Fibroblast of lung (primary cell): ENCODE data around the gene JUNB. TPM values are rescaled to one million over a fixed set of nuclear protein-coding genes. Genes with fewer than 3 reads are reported as not detected.

Experiments used
- DNase-seq, 2 donors: peaks; one replicate each; pipeline versions ENCODE4 v3.0.0 to v3.0.0-alpha.2; 2010; ENCODE audit warnings: low read depth in 2 of 2
- H2AFZ ChIP-seq: 2 replicates; pipeline ENCODE4 v1.5.1; 2012; ENCODE audit warnings: low read length, control low read depth, inconsistent platforms
- H3K27ac ChIP-seq: 2 replicates; pipeline ENCODE4 v1.5.1; 2011; ENCODE audit warnings: low read length, control low read depth; ENCODE audit not compliant: insufficient read depth
- H3K27me3 ChIP-seq: 2 replicates; pipeline ENCODE4 v1.5.1; 2011; ENCODE audit warnings: mild to moderate bottlenecking, low read length; ENCODE audit not compliant: control insufficient read depth, insufficient read depth
- H3K36me3 ChIP-seq: 2 replicates; pipeline ENCODE4 v1.5.1; 2011; ENCODE audit warnings: low read length; ENCODE audit not compliant: control insufficient read depth, insufficient read depth
- H3K4me1 ChIP-seq: 2 replicates; pipeline ENCODE4 v1.5.1; 2011; ENCODE audit warnings: low read length; ENCODE audit not compliant: control insufficient read depth, insufficient read depth; ENCODE audit errors: extremely low read depth
- H3K4me2 ChIP-seq: 2 replicates; pipeline ENCODE4 v1.5.1; 2011; ENCODE audit warnings: low read length, control low read depth; ENCODE audit not compliant: insufficient read depth; ENCODE audit errors: extremely low read depth
- H3K4me3 ChIP-seq, 4 experiments: fragments of 200-600 bp in 1 of 4; sonication (generic) in 1 of 4; replicated peaks in 1 of 4; 2 replicates each; pipeline ENCODE4 v1.5.1; 2011 to 2016; ENCODE audit warnings: low read length in 4 of 4, low read depth in 3 of 4, mild to moderate bottlenecking in 3 of 4, control low read depth in 2 of 4, inconsistent platforms in 1 of 4, mixed read lengths in 1 of 4; ENCODE audit not compliant: insufficient read depth in 1 of 4; ENCODE audit errors: control extremely low read depth in 1 of 4
- H3K79me2 ChIP-seq: 2 replicates; pipeline ENCODE4 v1.5.1; 2012; ENCODE audit warnings: mild to moderate bottlenecking, low read length, inconsistent platforms; ENCODE audit not compliant: control insufficient read depth, insufficient read depth
- H3K9ac ChIP-seq: 2 replicates; pipeline ENCODE4 v1.5.1; 2011; ENCODE audit warnings: mild to moderate bottlenecking, low read length, control low read depth; ENCODE audit not compliant: insufficient read depth
- H3K9me3 ChIP-seq: 2 replicates; pipeline ENCODE4 v1.5.1; 2012; ENCODE audit warnings: low read depth, low read length; ENCODE audit not compliant: control insufficient read depth, insufficient read depth
- H4K20me1 ChIP-seq: 2 replicates; pipeline ENCODE4 v1.5.1; 2011; ENCODE audit warnings: low read length; ENCODE audit not compliant: control insufficient read depth, insufficient read depth; ENCODE audit errors: extremely low read depth
- CTCF ChIP-seq, 2 donors: IDR thresholded peaks in 1 of 2; conservative IDR thresholded peaks in 1 of 2; 1 replicate in 1 of 2; 2 replicates in 1 of 2; pipeline ENCODE4 v1.5.1; 2011 to 2012; ENCODE audit warnings: low read length in 2 of 2, control low read depth in 1 of 2, inconsistent platforms in 1 of 2, low read depth in 1 of 2, mild to moderate bottlenecking in 1 of 2
- EZH2 ChIP-seq: IDR thresholded peaks from 2 replicates; pipeline ENCODE4 v1.5.1; 2012; ENCODE audit warnings: low read length, control low read depth, mild to moderate bottlenecking; ENCODE audit errors: missing control alignments
- polyA plus RNA-seq, 2 donors: library from polyadenylated mRNA; depleted of rRNA in 1 of 2; stranded (reverse) in 1 of 2; unstranded in 1 of 2; fragments of >200 nt; gene quantifications; 2 replicates each; pipeline ENCODE4 v1.2.1, GENCODE V29; 2011 to 2012; ENCODE audit warnings: missing spikeins in 1 of 2
- total RNA-seq: library from RNA; depleted of rRNA; stranded (reverse); fragments of >200 nt; gene quantifications from 2 replicates; pipeline ENCODE4 v1.2.1, GENCODE V29; 2014

Gene JUNB
- total and polyA plus RNA-seq, 2 donors (not counting 1 experiment from before 2014, with no cell fraction given): 20.2 to 108 TPM

- Histone ChIP-seq H3K27ac (no peak overlapping the region), H3K27me3 (no peaks in the 10 kb centered on the region), H3K4me2 (no peak overlapping the region), H3K9me3 (no peaks in the 10 kb centered on the region), H3K79me2 (no peaks in the 10 kb centered on the region), H2AFZ (no peak overlapping the region), H3K4me3 (no peak overlapping the region), H3K4me1 (peaks cover 8% of the 10 kb centered on the region), H4K20me1 (no peaks in the 10 kb centered on the region), H3K9ac (no peak overlapping the region), H3K36me3 (no peaks in the 10 kb centered on the region)
- DNase-seq: no peak
- TF ChIP-seq CTCF (conservative IDR thresholded peaks at IDR 0.05 in 1 of 2, IDR thresholded peaks at IDR 0.05 in 1 of 2; ENCODE audit: low read depth in 1 of 2, low read length in 2 of 2) (no peak), EZH2 (no peak)
These were observed 19.0 kb upstream of the JUNB start for GRCh38 chr19:12772323-12772722.

GRCh38 chr19:12773571-12773970, 17.7 kb upstream of the JUNB start:
- Histone ChIP-seq H3K27ac (no peak overlapping the region), H3K9ac (no peak overlapping the region), H3K9me3 (no peaks in the 10 kb centered on the region), H3K36me3 (no peaks in the 10 kb centered on the region), H3K4me3 (no peak overlapping the region), H3K27me3 (no peaks in the 10 kb centered on the region), H3K4me1 (peaks cover 15% of the 10 kb centered on the region), H2AFZ (no peak overlapping the region), H4K20me1 (no peaks in the 10 kb centered on the region), H3K4me2 (no peak overlapping the region), H3K79me2 (no peaks in the 10 kb centered on the region)
- no peak for TF ChIP-seq EZH2
- peak; percentile 40 to 44 for TF ChIP-seq CTCF (conservative IDR thresholded peaks at IDR 0.05 in 1 of 2, IDR thresholded peaks at IDR 0.05 in 1 of 2; ENCODE audit: low read depth in 1 of 2, low read length in 2 of 2)
- no peak for DNase-seq

- peak within 1 kb of the TSS; percentile 87 for H3K4me2 ChIP-seq
These were observed 16.4 kb upstream of the JUNB start, which contains the start of gene HOOK2 for GRCh38 chr19:12774588-12775555. Gene HOOK2 (minus strand): TSS chr19:12775552. CDS start chr19:12775449, 103 bp downstream.

More at GRCh38 chr19:12774588-12775555, 16.4 kb upstream of the JUNB start, which contains the start of gene HOOK2:
- Histone ChIP-seq H2AFZ (peak within 1 kb of the TSS; percentile 80), H3K4me3 (peak within 1 kb of the TSS; percentile 49 to 75 (median 64)), H3K9me3 (no peaks in the 10 kb centered on the region), H3K79me2 (no peaks in the 10 kb centered on the region), H4K20me1 (no peaks in the 10 kb centered on the region), H3K27ac (peak within 1 kb of the TSS; percentile 62), H3K36me3 (no peaks in the 10 kb centered on the region), H3K9ac (peak within 1 kb of the TSS; percentile 45), H3K27me3 (no peaks in the 10 kb centered on the region), H3K4me1 (peaks cover 26% of the 10 kb centered on the region)
- DNase-seq: no peak
- TF ChIP-seq EZH2 (no peak), CTCF (conservative IDR thresholded peaks at IDR 0.05 in 1 of 2, IDR thresholded peaks at IDR 0.05 in 1 of 2; ENCODE audit: low read depth in 1 of 2, low read length in 2 of 2) (no peak)
